Adrenal gland (tissue), 12 donors: ENCODE data around the gene MED27. TPM values are rescaled to one million over a fixed set of nuclear protein-coding genes. Genes with fewer than 3 reads are reported as not detected.

Experiments used
- DNase-seq, 7 donors: peaks; one replicate each; pipeline ENCODE4 v3.0.0-alpha.2; 2019 to 2020
- H3K27ac ChIP-seq, 5 donors: fragments of 200-600 bp; sonication (generic) in 4 of 5; 1 replicate in 3 of 5; 2 replicates in 2 of 5; pipeline versions ENCODE4 v1.5.1 to v1.8.0; 2016 to 2020; ENCODE audit warnings: mild to moderate bottlenecking in 1 of 5
- H3K27me3 ChIP-seq: fragments of 200-600 bp; 2 replicates; pipeline ENCODE4 v1.8.0; 2021
- H3K36me3 ChIP-seq, 2 donors: fragments of 200-600 bp; replicated peaks in 1 of 2; 1 replicate in 1 of 2; 2 replicates in 1 of 2; pipeline versions ENCODE4 v1.5.1 to v1.8.0; 2018 to 2022
- H3K4me1 ChIP-seq, 2 donors: fragments of 200-600 bp; replicated peaks in 1 of 2; 1 replicate in 1 of 2; 2 replicates in 1 of 2; pipeline versions ENCODE4 v1.5.1 to v1.8.0; 2018 to 2021
- H3K4me3 ChIP-seq, 4 donors: fragments of 200-600 bp; sonication (generic) in 3 of 4; one replicate each; pipeline ENCODE4 v1.5.1; 2016 to 2018
- H3K9me3 ChIP-seq, 3 donors: fragments of 200-600 bp; sonication (generic) in 1 of 3; replicated peaks in 1 of 3; 1 replicate in 2 of 3; 2 replicates in 1 of 3; pipeline versions ENCODE4 v1.5.1 to v1.8.0; 2016 to 2021
- CTCF ChIP-seq, 6 experiments: fragments of 450-650 bp in 4 of 6; fragments of 200-600 bp in 2 of 6; sonication (generic) in 1 of 6; IDR thresholded peaks; 1 replicate in 5 of 6; 2 replicates in 1 of 6; pipeline versions ENCODE4 v1.5.1 to v1.8.0; 2016 to 2021; ENCODE audit warnings: antibody characterized with exemption in 6 of 6, mild to moderate bottlenecking in 2 of 6, moderate library complexity in 1 of 6
- POLR2A ChIP-seq, 2 donors: fragments of 450-650 bp; IDR thresholded peaks; one replicate each; pipeline ENCODE4 v1.6.1; 2017; ENCODE audit warnings: antibody characterized with exemption in 2 of 2, mild to moderate bottlenecking in 2 of 2, moderate library complexity in 1 of 2
- WGBS, 4 donors: extraction: QIAGEN DNeasy Blood & Tissue Kit in 2 of 4; methylation state at CpG; one replicate each; pipeline versions ENCODE4 v1.1.5 to v1.1.7; 2013 to 2017; 5-methylcytosine and 5-hydroxymethylcytosine counted together
- intact Hi-C, 2 donors: fragments of 100-400 bp; cut with DNase I; formaldehyde crosslinking; loops; one replicate each; pipeline versions ENCODE4 v1.14.1 to v1.15.0; 2022 to 2023
- polyA plus RNA-seq, 3 donors: library from polyadenylated mRNA; stranded (reverse); fragments of 200-250 nt in 2 of 3; fragments of 350-450 nt in 1 of 3; fragmentation: Illumina TruSeq in 1 of 3; extraction: RNeasy Lipid Tissue Mini Kit (QIAGEN cat#74804) in 1 of 3; gene quantifications; one replicate each; pipeline ENCODE4 v1.2.3, GENCODE V29; 2013 to 2014
- total RNA-seq, 9 donors: library from RNA; depleted of rRNA in 4 of 9; stranded (reverse); fragments of >200 nt in 4 of 9; fragments of 120-200 nt in 1 of 9; fragmentation: NEBNext Ultra II Directional in 1 of 9; extraction: Animal tissue kit (Norgen Biotek cat#: 25700) in 1 of 9; gene quantifications; one replicate each; pipeline versions ENCODE4 v1.1.0 to v1.2.4, GENCODE V29; 2013 to 2023
- donor health status: healthy with polysubstance abuse.
- donor health status: Bipolar disorder and iron deficiency.
- donor health status: DM: yes; HTN: yes; CAD: no.
- donor health status: DM: no; HTN: no; CAD: no.
- donor health status: DM: no; HTN: no; CAD: no.
- donor health status: DM: yes; HTN: yes; CAD: no.

Gene MED27
- total and polyA plus RNA-seq, 12 donors: 12.2 to 37.4 (median 15.9) TPM

DNA sequence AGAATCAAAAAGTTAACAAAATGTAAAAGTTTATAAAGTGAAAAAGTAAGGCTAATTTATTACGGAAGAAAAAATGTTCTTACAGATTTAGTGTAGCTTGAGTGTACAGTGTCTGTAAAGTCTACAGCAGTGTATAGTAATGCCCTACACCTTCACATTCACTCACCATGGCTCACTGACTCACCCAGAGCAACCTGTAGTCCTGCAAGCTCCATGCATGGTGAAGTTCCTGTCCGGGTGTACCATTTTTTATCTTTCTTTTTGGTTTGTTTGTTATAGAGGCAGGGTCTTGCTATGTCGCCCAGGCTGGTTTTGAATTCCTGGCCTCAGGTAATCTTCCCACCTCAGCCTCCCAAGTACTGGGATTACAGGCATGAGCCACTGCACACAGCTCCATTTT, 93.6 kb downstream of the MED27 start:
- Histone ChIP-seq H3K36me3 (no peaks in the 10 kb centered on the region), H3K9me3 (no peaks in the 10 kb centered on the region), H3K27ac (no peak overlapping the region), H3K4me3 (no peak overlapping the region), H3K4me1 (no peaks in the 10 kb centered on the region), H3K27me3 (no peaks in the 10 kb centered on the region)
- intact Hi-C loops: no loop called here
- no peak for DNase-seq
- 91 to 99% (median 96%) methylated on average over 3 of the region's 3 CpGs for WGBS, 4 donors
- TF ChIP-seq CTCF (IDR thresholded peaks at IDR 0.05): no peak
- no peak for TF ChIP-seq POLR2A (IDR thresholded peaks at IDR 0.05)

DNA sequence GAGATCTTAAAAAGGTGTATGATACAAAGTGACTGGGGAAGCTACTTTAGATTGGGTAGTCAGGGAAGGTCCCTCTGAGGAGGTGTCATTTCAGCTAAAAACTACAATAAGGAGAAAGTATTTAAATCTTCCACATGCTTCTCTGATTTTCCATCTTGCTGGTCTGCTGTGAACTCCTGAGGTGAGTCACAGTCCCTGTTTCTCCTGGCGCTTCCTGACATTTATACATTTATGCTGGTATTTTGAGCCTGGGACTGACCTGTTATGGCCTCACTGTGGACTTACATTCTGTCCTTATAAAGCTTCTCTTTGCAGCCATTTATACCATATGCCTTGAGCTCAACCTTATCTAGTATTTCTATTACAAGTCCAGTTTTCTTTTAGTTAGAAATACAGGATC, 95.1 kb downstream of the MED27 start:
- 100% methylated on average over 1 of the region's 1 CpG for WGBS, 4 donors
- Histone ChIP-seq H3K36me3 (no peaks in the 10 kb centered on the region), H3K27ac (no peak overlapping the region), H3K4me1 (no peaks in the 10 kb centered on the region), H3K27me3 (no peaks in the 10 kb centered on the region), H3K4me3 (no peak overlapping the region), H3K9me3 (no peaks in the 10 kb centered on the region)
- no peak for DNase-seq
- intact Hi-C loops: no loop called here
- TF ChIP-seq CTCF (IDR thresholded peaks at IDR 0.05): no peak
- no peak for TF ChIP-seq POLR2A (IDR thresholded peaks at IDR 0.05)

GRCh38 chr9:131982671-131983239, 96.9 kb downstream of the MED27 start:
- no peaks in the 10 kb centered on the region for H3K36me3 ChIP-seq
- H3K4me3 ChIP-seq: no peak overlapping the region
- intact Hi-C loops: no loop called here
- no peaks in the 10 kb centered on the region for H3K4me1 ChIP-seq
- TF ChIP-seq CTCF (IDR thresholded peaks at IDR 0.05) (no peak), POLR2A (IDR thresholded peaks at IDR 0.05) (no peak)
- 73 to 88% (median 78%) methylated on average over 4 to 5 of the region's 5 CpGs for WGBS, 4 donors
- H3K27ac ChIP-seq: no peak overlapping the region
- no peaks in the 10 kb centered on the region for H3K9me3 ChIP-seq
- H3K27me3 ChIP-seq: no peaks in the 10 kb centered on the region
- no peak for DNase-seq

DNA sequence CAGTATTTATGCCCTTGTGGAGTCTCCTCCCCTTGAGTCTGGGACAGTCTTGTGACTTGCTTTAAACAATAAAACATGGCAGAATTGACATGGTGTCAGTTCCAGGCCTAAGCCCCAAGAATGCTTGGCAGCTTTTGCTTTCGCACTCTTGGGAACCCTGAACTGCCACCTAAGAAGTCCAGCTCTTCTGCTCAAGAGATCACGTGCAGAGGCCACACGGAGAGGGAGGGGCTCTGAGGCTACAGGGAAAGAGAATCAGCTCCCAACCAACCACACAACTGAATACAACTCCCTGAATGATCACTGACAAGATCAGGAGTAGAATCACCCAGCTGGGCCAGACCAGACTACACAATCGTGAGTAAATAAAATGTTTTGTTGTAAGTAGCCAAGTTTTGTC, 97.6 kb downstream of the MED27 start:
- no peaks in the 10 kb centered on the region for H3K36me3 ChIP-seq
- no peak overlapping the region for H3K4me3 ChIP-seq
- H3K9me3 ChIP-seq: no peaks in the 10 kb centered on the region
- H3K27me3 ChIP-seq: no peaks in the 10 kb centered on the region
- 88 to 95% (median 94%) methylated on average over 4 of the region's 4 CpGs for WGBS, 4 donors
- no peak overlapping the region for H3K27ac ChIP-seq
- no peaks in the 10 kb centered on the region for H3K4me1 ChIP-seq
- no peak for DNase-seq
- intact Hi-C loops: no loop called here
- TF ChIP-seq CTCF (IDR thresholded peaks at IDR 0.05): no peak
- no peak for TF ChIP-seq POLR2A (IDR thresholded peaks at IDR 0.05)
